ENCODE measurements around the gene TEX13D.

TEX13D gene

GRCh38 chrX:124369722-124370121 lies 37.3 kb downstream of the TEX13D start:
- no peak for DNase-seq (ENCODE audit: low spot score)
- in situ Hi-C loops (cut with MboI; ENCODE audit: low sequenced_read_pairs, unreplicated experiment), result no loop called here
- TF ChIP-seq CTCF (IDR thresholded peaks at IDR 0.05; ENCODE audit: borderline replicate concordance, control extremely low read depth, extremely low read depth, insufficient read depth, missing control alignments), result no peak

- in situ Hi-C loops (cut with MboI; ENCODE audit: low sequenced_read_pairs, unreplicated experiment), result no loop called here
- no peak for TF ChIP-seq CTCF (IDR thresholded peaks at IDR 0.05; ENCODE audit: borderline replicate concordance, control extremely low read depth, extremely low read depth, insufficient read depth, missing control alignments)
- DNase-seq (ENCODE audit: low spot score), result no peak
Measured at GRCh38 chrX:124373348-124373747, 40.9 kb downstream of the TEX13D start.

GRCh38 chrX:124378643-124379042 lies 46.2 kb downstream of the TEX13D start:
- TF ChIP-seq CTCF (IDR thresholded peaks at IDR 0.05; ENCODE audit: borderline replicate concordance, control extremely low read depth, extremely low read depth, insufficient read depth, missing control alignments), result no peak
- DNase-seq (ENCODE audit: low spot score), result no peak
- in situ Hi-C loops (cut with MboI; ENCODE audit: low sequenced_read_pairs, unreplicated experiment), result no loop called here

- DNase-seq (ENCODE audit: low spot score), result no peak
- no peak for TF ChIP-seq CTCF (IDR thresholded peaks at IDR 0.05; ENCODE audit: borderline replicate concordance, control extremely low read depth, extremely low read depth, insufficient read depth, missing control alignments)
- in situ Hi-C loops (cut with MboI; ENCODE audit: low sequenced_read_pairs, unreplicated experiment), result no loop called here
Measured at GRCh38 chrX:124383354-124383753, 50.9 kb downstream of the TEX13D start.

GRCh38 chrX:124386401-124386800 lies 53.9 kb downstream of the TEX13D start:
- no peak for DNase-seq (ENCODE audit: low spot score)
- in situ Hi-C loops (cut with MboI; ENCODE audit: low sequenced_read_pairs, unreplicated experiment), result no loop called here
- TF ChIP-seq CTCF (IDR thresholded peaks at IDR 0.05; ENCODE audit: borderline replicate concordance, control extremely low read depth, extremely low read depth, insufficient read depth, missing control alignments), result no peak

All from GM13976 (cell line).